8988T (cell line): ENCODE data around the gene ALAS2.
"Not testable (repeated sequence)": the region's sequence is repeated elsewhere in the genome, so short reads cannot be mapped to it uniquely, and the experiment has no call there.

Experiments used
- DNase-seq: peaks from one replicate; pipeline ENCODE4 v3.0.0; 2011

ALAS2 gene, protein sequence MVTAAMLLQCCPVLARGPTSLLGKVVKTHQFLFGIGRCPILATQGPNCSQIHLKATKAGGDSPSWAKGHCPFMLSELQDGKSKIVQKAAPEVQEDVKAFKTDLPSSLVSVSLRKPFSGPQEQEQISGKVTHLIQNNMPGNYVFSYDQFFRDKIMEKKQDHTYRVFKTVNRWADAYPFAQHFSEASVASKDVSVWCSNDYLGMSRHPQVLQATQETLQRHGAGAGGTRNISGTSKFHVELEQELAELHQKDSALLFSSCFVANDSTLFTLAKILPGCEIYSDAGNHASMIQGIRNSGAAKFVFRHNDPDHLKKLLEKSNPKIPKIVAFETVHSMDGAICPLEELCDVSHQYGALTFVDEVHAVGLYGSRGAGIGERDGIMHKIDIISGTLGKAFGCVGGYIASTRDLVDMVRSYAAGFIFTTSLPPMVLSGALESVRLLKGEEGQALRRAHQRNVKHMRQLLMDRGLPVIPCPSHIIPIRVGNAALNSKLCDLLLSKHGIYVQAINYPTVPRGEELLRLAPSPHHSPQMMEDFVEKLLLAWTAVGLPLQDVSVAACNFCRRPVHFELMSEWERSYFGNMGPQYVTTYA

DNA sequence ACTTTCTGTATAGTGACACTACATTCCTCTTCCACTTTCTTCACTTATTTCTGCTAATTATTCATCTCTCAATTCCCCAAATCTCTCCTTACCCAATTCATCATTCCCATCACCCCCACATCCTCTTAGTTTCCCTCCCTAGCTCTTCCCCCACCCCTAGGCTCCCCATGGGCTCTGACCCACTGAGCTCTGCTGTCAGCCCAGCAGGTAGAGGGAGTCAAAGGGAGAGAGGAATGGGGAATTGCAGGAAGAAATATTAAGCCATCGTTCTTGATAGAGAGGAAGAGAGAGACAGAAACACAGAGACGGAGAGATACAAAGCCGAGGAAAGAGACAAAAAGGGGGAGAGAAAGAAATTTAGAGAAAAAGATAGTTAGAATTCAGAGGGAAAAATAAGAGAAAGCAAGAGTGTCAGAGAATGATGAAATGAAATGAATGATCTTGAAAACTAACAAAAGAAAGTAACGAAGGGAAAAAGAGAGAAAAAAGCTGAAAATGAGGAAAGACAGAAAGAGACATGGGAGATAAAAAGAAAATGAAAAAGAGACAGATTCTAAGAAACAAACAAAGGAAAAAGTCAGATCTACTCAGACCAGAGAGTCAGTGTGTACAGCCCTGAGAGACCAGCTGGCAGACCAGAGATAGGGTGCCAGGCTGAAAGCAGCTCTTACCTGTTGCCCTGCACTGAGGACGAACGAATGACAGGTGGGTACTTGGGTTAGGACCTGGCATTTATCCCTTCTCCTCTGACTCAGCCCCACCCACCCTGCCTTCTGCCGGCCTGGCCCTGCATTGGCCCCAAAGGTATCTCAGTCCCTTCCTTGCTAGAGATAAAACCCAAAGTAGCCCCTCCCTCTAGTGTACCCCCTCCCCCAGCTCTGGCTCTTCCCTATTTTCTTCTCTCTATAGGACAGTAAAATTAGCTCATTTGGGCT is at the start of gene ALAS2:
Gene ALAS2, minus strand, starts transcription at position 707 of the 935 bp plus-strand sequence. CDS start 4,977 bp downstream, outside the sequence.
- no peak for DNase-seq

DNA sequence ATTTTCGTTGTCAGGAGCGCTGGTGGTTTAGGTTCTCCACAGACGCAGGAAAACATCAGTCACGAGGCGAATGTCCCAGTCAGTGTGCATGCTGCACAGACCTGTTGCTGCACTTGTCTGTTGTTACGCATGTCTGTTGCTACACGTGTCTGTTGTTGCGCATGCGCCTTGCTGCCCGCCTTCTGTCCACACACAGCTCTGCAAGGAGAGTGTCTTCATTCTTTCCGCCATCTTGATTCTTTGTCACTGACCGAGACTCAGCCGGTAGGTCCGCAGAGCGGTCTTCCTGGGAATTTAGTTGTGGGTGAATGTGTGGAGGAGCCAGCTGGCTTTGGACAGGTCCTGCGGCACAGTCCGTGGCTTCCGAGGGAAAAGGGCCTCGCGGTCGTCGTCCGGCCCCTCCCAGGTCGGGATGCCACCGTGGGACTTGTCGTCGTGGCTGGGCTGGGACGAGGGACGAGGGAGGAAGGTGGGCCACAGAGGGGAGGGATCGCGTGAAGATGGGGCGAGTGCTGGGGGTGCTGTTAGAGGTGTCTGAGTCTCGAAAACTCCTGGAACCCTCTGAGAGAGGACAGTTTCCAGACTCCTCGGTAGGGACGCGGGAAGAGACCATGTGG is 44.2 kb upstream of the ALAS2 start, which contains the start of gene PAGE2B:
Gene PAGE2B, plus strand, starts transcription at position 180 of the 617 bp plus-strand sequence. CDS start 1,012 bp downstream, outside the sequence.
- DNase-seq, result no peak

DNA sequence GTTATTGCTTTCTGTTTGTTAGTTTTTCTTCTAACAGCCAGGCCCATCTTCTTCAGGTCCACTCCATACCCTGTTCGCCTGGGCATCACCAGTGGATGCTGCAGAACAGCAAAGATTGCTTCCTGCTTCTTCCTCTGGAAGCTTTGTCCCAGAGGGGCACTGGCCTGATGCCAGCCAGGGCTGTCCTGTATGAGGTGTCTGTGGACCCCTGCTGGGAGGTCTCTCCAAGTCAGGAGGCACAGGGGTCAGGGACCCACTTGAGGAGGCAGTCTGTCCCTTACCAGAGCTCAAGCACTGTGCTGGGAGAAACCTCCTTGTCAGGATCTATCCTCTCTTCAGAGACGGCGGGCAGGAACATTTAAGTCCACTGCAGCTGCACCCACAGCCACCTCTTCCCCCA is 41.5 kb upstream of the ALAS2 start:
- no peak for DNase-seq

DNA sequence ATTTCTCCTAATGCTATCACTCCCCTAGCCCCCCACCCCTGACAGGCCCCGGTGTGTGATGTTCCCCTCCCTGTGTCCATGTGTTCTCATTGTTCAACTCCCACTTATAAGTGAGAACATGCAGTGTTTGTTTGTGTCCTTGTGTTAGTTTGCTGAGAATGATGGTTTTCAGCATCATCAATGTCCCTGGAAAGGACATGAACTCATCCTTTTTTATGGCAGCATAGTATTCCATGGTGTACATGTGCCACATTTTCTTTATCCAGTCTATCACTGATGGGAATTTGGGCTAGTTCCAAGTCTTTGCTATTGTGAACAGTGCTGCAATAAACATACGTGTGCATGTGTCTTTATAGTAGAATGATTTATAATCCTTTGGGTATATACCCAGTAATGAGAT is 36.4 kb upstream of the ALAS2 start:
- not testable (repeated sequence) for DNase-seq

DNA sequence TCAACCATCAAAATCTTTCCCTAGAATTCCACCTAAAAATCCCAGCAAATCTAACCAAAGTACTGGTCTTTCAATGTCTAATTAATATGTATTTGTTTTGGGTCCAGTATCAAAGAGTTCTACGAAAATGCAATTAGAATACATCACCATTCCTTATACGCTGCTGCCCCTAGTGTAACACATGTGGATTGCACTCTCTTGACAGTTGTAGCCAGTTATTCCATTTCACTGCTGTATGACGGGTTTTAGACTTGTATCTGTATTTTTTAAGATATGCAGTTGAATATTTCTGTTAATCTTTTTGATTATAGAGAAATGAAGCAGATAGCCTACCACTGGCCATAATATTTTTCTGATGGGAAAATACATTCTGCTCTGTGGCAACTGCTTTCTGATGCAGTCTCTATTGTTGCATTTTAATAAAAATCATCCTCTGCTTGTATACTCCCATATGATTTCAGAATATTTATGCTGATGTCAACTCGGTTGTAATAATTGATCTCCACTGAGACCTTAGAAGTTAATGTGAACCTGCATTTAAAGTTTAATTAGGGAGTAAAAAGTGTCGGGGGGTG is 27.0 kb upstream of the ALAS2 start:
- DNase-seq, result no peak

DNA sequence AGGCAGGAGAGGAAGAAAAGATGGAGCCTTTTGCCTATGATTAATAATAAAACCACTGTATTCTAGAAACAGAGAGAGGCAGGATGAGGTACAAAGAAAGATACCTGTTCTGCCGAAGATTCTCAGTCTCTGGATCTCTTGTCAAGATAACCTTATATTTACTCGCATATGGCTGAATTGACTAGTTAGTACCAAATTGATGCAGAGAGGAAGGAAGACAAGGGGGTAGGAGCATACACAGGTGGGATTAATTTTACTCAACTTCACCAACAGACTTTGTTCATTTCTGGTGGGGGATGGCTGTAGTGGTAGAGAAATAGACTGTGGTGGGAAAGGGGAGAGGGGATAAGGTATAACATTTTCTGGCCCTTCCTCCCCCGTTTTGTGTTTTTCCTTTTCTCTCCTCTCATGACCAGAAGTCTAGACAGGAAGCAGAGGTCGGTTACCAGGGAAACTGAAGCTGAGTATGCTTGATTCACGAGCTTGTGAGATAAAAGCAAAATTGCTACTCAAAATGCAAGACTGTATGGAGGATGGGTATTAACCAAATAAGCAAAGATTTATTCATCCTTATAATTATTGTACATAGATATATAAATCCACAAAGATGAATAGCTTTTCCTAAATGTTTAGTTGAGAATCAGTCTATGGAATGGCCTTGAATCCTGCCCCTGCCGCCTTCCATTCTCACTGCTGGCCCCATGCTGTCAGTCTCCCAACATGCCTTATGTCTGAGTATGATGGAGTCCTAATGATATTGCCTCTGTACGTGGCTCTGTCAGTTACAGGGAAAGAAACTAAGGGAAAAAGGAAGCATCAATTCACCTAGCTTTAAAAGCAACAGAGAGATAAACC is 26.3 kb upstream of the ALAS2 start:
- DNase-seq, result no peak

DNA sequence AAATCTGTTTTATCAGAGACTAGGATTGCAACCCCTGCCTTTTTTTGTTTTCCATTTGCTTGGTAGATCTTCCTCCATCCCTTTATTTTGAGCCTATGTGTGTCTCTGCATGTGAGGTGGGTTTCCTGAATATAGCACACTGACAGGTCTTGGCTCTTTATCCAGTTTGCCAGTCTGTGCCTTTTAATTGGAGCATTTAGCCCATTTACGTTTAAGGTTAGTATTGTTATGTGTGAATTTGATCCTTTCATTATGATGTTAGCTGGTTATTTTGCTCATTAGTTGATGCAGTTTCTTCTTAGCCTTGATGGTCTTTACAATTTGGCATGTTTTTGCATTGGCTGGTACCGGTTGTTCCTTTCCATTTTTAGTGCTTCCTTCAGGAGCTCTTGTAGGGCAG is 19.8 kb upstream of the ALAS2 start:
- DNase-seq, result not testable (repeated sequence)

DNA sequence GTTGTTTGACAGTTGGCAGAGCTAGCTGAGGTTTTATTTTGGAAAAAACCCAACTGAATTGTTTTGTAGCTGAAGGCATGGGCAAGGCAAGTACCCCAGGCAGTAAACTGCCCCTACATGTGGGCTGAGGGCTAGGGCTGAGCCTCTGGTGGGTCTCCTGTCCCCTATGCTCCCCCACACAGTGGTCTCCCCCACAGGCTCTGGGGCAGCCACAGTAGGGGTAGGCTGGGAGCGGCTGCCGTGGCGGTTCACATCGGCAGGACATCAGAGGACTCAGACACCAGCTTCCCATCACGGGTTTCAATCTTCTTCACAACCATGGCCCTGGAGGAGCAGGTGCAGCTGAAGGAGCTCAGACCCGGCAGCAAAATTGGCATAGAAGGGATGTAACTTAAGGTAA is 10.7 kb upstream of the ALAS2 start:
- DNase-seq, result no peak

DNA sequence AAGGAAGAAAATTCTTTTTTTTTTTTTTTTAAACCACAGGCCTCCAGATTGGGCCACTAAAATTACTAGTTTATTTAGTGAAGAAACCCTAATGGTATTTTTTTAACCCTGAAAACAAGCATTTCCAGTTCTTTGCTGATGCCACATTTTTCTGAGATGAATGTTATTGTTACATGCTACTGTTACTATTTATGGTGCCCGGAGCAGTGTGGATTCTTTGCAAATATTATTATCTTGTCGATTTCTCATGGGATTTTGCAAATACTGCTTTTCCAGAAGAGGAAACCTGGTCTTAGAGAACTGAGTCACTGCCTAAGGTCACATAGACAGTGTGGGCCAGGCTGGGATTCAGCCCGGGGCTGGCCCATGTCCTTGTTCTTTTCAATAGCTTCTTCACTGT is 8.7 kb upstream of the ALAS2 start:
- no peak for DNase-seq

DNA sequence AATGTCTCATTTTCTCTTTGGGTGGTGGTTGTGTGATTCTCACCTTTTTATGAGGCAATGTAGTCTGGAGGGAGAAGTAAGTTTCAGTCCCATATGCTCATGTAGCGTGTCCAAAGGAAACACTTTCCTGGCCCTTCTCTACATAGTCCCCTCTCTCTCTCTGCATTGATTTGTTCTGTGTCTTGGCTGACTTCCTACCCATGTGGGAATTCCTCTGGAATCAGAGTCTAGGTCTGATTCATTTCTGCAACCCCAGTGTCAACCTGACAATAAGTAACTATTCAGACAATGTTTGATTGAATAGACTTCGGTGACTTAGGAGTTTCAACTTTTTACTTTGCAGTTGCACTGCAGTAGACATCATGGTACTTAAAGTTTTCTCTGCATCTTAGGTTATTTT is 2.7 kb upstream of the ALAS2 start:
- DNase-seq, result no peak

DNA sequence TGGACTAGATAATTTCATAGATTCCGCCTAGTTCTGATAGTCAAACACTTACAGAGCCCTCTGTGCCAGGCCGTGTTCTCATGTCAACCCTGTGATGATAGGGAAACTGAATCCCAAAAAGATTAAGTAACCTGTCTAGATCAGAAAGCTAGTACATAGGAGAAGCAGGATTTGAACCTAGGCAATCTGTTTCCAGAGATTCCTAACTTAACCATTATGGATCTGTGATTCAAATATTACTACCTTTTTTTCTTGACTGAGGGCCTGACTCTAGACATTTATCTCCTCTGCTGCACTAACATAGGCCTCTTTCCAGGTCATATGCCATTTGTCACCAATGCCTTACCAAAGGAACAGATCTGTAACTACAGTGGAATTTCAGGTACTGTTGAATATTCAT is 1.5 kb downstream of the ALAS2 start:
- no peak for DNase-seq

DNA sequence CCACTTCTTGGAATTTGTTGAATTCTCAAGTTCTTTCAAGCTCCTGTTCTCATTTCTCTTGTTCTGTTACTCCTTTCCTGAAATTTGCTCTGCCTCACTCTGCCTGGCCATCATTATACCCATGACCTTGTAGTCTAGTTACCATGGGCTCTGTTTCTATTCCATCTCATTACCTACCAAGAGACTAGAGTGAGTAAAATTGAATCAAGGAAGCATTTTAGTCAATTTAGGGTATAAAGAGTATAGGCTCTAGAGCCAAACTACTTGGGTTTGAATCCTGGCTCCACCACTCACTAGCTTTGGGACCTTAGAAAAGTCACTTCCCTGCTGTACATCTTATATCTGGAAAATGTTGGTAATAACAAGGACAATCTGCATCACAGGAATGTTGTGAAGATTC is 2.2 kb downstream of the ALAS2 start:
- no peak for DNase-seq

DNA sequence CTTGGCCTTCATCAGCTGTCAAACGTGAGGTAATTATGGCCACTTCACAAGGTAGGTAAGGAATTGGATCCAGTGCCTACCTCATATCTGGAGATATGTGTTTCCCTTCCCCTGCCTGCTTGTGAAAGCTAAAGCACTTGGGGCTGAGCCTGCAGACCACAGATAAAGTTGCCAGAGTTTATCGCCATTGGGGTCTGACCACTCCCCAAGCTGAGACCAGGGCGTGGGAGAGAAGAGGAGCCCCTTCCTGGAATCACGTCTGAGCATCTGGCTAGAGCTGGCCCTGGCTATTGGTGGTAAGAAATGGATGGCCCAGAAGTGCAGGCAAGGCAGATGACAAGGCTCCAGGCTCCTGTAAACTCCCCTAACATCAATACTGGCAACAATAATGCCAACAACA is 2.7 kb downstream of the ALAS2 start:
- DNase-seq, result no peak

DNA sequence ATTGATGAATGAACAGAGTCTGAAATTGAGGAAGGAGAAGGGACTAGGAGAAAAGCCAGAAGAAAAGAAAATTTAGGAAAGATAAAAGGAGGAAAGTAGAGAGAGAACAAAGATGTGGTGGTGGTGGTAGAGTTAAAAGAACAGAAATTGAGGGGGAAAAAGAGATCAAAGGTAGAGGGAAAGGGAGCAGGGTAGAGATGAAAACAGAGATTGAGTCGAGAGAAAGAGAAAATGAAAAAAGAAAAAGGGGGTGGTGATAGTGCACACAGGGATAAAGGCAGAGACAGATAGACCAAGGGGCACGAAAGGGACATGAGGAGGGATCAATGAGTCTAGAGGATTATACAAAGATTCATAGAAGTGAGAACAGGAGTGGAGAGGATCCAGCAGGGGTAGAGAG is 3.9 kb downstream of the ALAS2 start:
- DNase-seq, result no peak

DNA sequence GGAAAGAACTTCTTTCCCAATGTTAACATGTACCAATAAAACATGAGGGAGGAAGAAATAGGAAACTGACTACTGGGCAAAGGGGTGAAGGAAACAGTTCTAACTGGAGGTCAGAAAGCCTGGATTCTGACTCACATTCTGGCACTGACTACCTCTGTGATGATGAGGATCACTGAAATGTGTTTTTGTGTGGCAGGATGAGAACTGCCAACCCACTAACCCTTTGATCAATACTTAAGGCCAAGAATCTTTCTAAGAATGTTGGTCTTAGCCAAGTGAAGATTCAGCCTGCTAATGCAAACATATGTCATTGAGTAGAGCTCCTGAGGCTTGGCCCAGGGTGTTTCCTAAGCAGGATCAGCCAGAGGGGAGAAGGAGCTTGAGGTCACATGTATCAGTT is 4.6 kb downstream of the ALAS2 start:
- no peak for DNase-seq

DNA sequence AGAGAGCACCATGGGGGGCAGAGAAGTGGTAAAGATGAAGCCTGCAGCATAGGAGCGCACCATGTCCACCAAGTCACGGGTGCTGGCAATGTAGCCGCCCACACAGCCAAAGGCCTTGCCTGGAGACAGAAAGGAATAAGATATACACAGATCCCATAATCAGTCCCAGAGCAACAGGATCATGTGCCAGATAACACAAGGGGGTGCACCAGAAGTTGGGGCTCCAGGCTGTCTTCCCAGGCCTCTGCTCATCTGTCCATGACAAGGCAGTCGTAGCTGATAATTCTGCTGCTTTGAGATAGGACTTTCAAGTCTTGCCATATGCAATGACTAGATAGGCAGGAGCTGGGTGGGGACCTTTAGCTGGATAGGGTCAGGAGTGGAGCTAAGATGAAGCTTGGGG is 15.9 kb downstream of the ALAS2 start:
- no peak for DNase-seq

DNA sequence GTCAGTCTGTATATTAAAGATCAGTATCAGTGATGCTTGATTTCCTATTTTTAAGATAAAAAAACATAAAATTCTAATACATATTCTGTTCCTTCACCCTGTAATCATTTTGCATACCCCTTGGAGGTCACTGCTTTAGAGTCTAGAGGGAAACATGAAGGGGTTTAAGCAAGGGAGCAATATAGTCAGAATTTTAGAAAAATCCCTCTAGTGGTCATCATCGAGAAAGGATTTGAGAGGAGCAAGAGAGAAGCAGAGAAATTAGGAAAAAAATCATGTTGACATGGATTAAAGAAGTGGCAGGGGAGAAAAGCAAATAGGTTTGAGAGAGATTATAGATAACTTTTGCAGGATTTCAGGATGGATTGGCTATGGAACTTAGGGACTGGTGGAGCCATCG is 19.5 kb downstream of the ALAS2 start:
- DNase-seq, result no peak

DNA sequence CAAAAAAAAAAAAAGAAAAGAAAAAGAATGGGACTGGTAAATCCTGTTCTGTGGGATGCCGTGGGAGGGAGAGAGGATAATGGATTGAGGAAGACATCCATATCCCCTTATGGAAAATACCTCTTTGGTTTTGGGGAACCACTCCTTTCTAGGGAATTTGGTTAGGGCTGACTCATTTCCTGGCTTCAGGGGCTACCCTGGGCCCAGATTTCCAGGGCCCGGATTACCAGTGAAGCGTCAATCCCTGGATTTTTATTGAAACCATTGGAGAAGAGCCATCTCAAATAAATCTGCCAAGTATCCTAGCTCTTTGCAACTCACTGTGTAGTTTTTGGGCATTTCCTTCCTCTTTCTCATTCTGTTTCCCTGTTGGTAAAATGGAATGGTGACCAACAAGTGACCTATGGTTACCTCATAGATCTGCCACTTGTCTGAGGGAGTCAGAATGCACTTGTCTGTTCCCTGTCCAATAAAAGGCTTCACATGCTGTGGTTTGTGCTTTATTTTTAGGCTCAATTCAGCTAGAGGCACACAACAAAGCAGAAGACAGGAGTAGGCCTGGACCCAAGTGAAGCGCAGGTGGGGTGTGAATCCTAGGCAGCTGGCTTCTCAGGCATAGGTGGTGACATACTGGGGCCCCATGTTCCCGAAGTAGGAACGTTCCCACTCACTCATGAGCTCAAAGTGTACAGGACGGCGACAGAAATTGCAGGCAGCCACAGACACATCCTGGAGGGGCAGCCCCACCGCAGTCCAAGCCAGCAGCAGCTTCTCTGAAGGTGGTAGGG is 22.0 kb downstream of the ALAS2 start:
- DNase-seq, result no peak

DNA sequence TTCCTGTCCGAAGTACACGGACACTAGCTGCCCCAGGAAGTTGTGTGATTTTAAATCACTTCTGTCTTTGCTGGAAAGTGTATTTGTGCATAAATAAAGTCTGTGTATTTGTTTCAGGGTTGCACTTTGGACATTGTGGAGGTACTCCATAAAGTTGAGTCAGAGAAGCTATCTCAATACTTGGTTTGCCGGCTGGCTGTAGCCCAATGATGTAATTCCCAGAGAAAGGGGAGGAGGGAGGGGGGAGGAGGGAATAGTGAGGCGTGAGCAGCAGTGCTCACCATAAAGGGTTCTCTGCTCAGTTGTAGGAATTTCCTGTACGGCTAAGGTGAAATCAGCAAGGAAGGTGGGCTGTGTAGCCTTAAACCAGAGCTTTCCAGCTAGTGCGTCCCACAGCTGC is 23.1 kb downstream of the ALAS2 start:
- no peak for DNase-seq

DNA sequence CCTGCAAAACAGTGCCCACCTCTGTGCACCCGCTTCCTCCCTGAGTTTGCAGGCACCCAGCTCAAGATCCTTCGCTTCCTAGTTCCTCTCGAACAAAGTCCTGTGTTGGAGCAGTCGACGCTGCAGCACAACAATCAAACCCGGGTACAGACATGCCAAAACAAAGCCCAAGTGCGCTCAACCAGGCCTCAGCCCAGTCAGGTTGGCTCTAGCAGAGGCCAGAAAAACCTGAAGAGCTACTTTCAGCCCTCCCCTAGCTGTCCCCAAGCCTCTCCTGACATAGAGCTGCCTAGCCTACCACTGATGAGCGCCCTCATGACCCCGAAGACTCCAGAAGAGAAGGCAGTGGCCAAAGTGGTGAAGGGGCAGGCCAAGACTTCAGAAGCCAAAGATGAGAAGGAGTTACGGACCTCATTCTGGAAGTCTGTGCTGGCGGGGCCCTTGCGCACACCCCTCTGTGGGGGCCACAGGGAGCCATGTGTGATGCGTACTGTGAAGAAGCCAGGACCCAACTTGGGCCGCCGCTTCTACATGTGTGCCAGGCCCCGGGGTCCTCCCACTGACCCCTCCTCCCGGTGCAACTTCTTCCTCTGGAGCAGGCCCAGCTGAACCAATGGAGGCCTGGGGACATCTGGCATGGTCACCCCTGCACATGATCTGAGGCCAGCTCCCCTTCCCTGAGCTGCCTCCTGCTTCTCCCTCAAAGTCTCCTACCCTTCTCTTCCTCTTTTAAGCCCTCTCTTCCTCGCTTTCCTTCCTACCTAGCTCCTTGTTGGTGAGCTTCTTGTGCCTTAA is 23.8 kb downstream of the ALAS2 start:
- no peak for DNase-seq
